PC-3 (cell line): ENCODE measurements around the gene SHROOM4.

Source experiments
- EZH2 ChIP-seq: fragments of 300-600 bp; sonication (generic); IDR thresholded peaks from one replicate; pipeline ENCODE4 v1.6.1; 2017; ENCODE audit warnings: antibody characterized with exemption, mild to moderate bottlenecking, low read length; ENCODE audit not compliant: unreplicated experiment
- EZH2phosphoT487 ChIP-seq: fragments of 300-600 bp; sonication (generic); IDR thresholded peaks from 2 replicates; pipeline ENCODE4 v1.6.1; 2018; ENCODE audit warnings: mild to moderate bottlenecking, antibody characterized with exemption, low read length, borderline replicate concordance
- TF ChIP-seq, protein P1 (sequence below): fragments of 300-600 bp; sonication (generic); conservative IDR thresholded peaks from 2 replicates; pipeline ENCODE4 v1.5.1; 2017; ENCODE audit warnings: antibody characterized with exemption, low read depth, mild to moderate bottlenecking, low read length

DNA sequence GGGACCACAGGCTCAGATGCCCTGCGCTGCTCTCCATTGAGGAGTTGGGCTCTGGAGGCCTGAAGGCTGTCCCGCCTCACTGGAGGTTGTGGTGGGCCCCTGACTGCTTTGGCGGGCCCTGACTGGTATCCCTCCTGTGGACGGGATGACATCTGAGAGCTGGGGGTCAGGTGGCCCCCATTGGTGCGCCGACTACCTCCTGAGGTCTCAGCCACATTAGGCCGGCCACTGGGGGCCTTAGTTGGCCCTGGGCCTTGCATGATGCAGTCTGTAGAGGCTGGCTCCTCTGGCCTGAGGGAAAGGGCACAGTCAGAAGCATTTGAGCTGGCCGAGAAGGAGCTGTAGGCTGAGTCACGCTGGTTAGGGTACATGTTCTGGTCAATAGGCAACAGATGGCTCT lies 178.8 kb downstream of the SHROOM4 start:
- TF ChIP-seq, protein P1, sequence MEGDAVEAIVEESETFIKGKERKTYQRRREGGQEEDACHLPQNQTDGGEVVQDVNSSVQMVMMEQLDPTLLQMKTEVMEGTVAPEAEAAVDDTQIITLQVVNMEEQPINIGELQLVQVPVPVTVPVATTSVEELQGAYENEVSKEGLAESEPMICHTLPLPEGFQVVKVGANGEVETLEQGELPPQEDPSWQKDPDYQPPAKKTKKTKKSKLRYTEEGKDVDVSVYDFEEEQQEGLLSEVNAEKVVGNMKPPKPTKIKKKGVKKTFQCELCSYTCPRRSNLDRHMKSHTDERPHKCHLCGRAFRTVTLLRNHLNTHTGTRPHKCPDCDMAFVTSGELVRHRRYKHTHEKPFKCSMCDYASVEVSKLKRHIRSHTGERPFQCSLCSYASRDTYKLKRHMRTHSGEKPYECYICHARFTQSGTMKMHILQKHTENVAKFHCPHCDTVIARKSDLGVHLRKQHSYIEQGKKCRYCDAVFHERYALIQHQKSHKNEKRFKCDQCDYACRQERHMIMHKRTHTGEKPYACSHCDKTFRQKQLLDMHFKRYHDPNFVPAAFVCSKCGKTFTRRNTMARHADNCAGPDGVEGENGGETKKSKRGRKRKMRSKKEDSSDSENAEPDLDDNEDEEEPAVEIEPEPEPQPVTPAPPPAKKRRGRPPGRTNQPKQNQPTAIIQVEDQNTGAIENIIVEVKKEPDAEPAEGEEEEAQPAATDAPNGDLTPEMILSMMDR, result no peak
- TF ChIP-seq EZH2phosphoT487 (no peak), EZH2 (no peak)
